H9 (cell line): ENCODE data around the gene NUDT22. TPM values are rescaled to one million over a fixed set of nuclear protein-coding genes. Genes with fewer than 3 reads are reported as not detected.

ENCODE experiments used
- DNase-seq: peaks from one replicate; pipeline ENCODE4 v3.0.0-alpha.2; 2017
- H2AFZ ChIP-seq: one replicate; pipeline ENCODE4 v1.6.1; 2013; ENCODE audit warnings: mild to moderate bottlenecking, low read length, control low read depth, moderate library complexity
- H2AK5ac ChIP-seq: 2 replicates; pipeline ENCODE4 v1.6.1; 2013; ENCODE audit warnings: low read length, control low read depth, mixed read lengths; ENCODE audit not compliant: insufficient read length
- H2BK120ac ChIP-seq: one replicate; pipeline ENCODE4 v1.6.1; 2013; ENCODE audit warnings: low read depth, mild to moderate bottlenecking, low read length, control low read depth, inconsistent platforms; ENCODE audit not compliant: poor library complexity, severe bottlenecking
- H2BK12ac ChIP-seq: 2 replicates; pipeline ENCODE4 v1.6.1; 2013; ENCODE audit warnings: low read length, control low read depth, mixed read lengths, low read depth; ENCODE audit not compliant: insufficient read length
- H2BK15ac ChIP-seq: 2 replicates; pipeline ENCODE4 v1.6.1; 2013; ENCODE audit warnings: low read depth, low read length, control low read depth
- H2BK20ac ChIP-seq: one replicate; pipeline ENCODE4 v1.6.1; 2013; ENCODE audit warnings: low read depth, mild to moderate bottlenecking, low read length, control low read depth, inconsistent platforms; ENCODE audit not compliant: poor library complexity, severe bottlenecking
- H2BK5ac ChIP-seq: 2 replicates; pipeline ENCODE4 v1.6.1; 2013; ENCODE audit warnings: low read length, control low read depth, mixed read lengths; ENCODE audit not compliant: insufficient read length
- H3K14ac ChIP-seq: 2 replicates; pipeline ENCODE4 v1.6.1; 2013; ENCODE audit warnings: low read length, control low read depth; ENCODE audit not compliant: insufficient read depth
- H3K18ac ChIP-seq: 2 replicates; pipeline ENCODE4 v1.6.1; 2013; ENCODE audit warnings: low read depth, mild to moderate bottlenecking, mixed read lengths, low read length, control low read depth; ENCODE audit not compliant: insufficient read length
- H3K23ac ChIP-seq: 2 replicates; pipeline ENCODE4 v1.6.1; 2013; ENCODE audit warnings: low read length, control low read depth, mixed read lengths, low read depth; ENCODE audit not compliant: insufficient read length
- H3K23me2 ChIP-seq: 2 replicates; pipeline ENCODE4 v1.6.1; 2013; ENCODE audit warnings: low read depth, mild to moderate bottlenecking, mixed read lengths, low read length, control low read depth; ENCODE audit not compliant: insufficient read length, poor library complexity, severe bottlenecking
- H3K27ac ChIP-seq: 2 replicates; pipeline ENCODE4 v1.5.1; 2013; ENCODE audit warnings: low read length, control low read depth, mixed read lengths, low read depth; ENCODE audit not compliant: insufficient read length
- H3K27me3 ChIP-seq: 2 replicates; pipeline ENCODE4 v1.6.1; 2013; ENCODE audit warnings: low read length, control low read depth, inconsistent platforms; ENCODE audit not compliant: insufficient read depth
- H3K4ac ChIP-seq: 2 replicates; pipeline ENCODE4 v1.6.1; 2013; ENCODE audit warnings: low read depth, mild to moderate bottlenecking, control low read depth, inconsistent platforms, low read length, moderate library complexity
- H3K4me1 ChIP-seq: 2 replicates; pipeline ENCODE4 v1.6.1; 2013; ENCODE audit warnings: low read length, control low read depth, inconsistent platforms; ENCODE audit not compliant: insufficient read depth
- H3K4me2 ChIP-seq: 2 replicates; pipeline ENCODE4 v1.6.1; 2013; ENCODE audit warnings: low read length, control low read depth, mixed read lengths; ENCODE audit not compliant: insufficient read length, insufficient read depth
- H3K56ac ChIP-seq: 2 replicates; pipeline ENCODE4 v1.6.1; 2013; ENCODE audit warnings: low read depth, mild to moderate bottlenecking, mixed read lengths, low read length, control low read depth; ENCODE audit not compliant: insufficient read length
- H3K79me1 ChIP-seq: 2 replicates; pipeline ENCODE4 v1.6.1; 2013; ENCODE audit warnings: low read depth, mild to moderate bottlenecking, moderate library complexity, low read length, control low read depth, inconsistent platforms; ENCODE audit not compliant: insufficient read depth, poor library complexity, severe bottlenecking
- H3K79me2 ChIP-seq: 2 replicates; pipeline ENCODE4 v1.6.1; 2013; ENCODE audit warnings: low read length, control low read depth, inconsistent platforms; ENCODE audit not compliant: insufficient read depth
- H3K9ac ChIP-seq: 2 replicates; pipeline ENCODE4 v1.6.1; 2013; ENCODE audit warnings: low read length, control low read depth, mixed read lengths; ENCODE audit not compliant: insufficient read length; ENCODE audit errors: extremely low read depth
- H3K9me3 ChIP-seq: one replicate; pipeline ENCODE4 v1.6.1; 2013; ENCODE audit warnings: low read depth, low read length, inconsistent platforms; ENCODE audit not compliant: control insufficient read depth
- H3T11ph ChIP-seq: one replicate; pipeline ENCODE4 v1.6.1; 2013; ENCODE audit warnings: mild to moderate bottlenecking, low read length, control low read depth, inconsistent platforms
- H4K20me1 ChIP-seq: one replicate; pipeline ENCODE4 v1.6.1; 2013; ENCODE audit not compliant: control insufficient read depth, insufficient read length, insufficient read depth
- H4K5ac ChIP-seq: 2 replicates; pipeline ENCODE4 v1.6.1; 2013; ENCODE audit warnings: low read depth, mild to moderate bottlenecking, mixed read lengths, low read length, control low read depth; ENCODE audit not compliant: insufficient read length
- H4K8ac ChIP-seq: replicated peaks from 2 replicates; pipeline ENCODE4 v1.6.1; 2013; ENCODE audit warnings: low read length, control low read depth, mixed read lengths, low read depth; ENCODE audit not compliant: insufficient read length
- H4K91ac ChIP-seq: 2 replicates; pipeline ENCODE4 v1.6.1; 2013; ENCODE audit warnings: low read depth, mild to moderate bottlenecking, moderate library complexity, mixed read lengths, low read length, control low read depth; ENCODE audit not compliant: insufficient read length
- H3K27ac Mint-ChIP-seq, 3 experiments: 2 replicates in 2 of 3; 3 replicates in 1 of 3; pipeline ENCODE4 v1.8.0; 2020 to 2021; ENCODE audit warnings: mixed read lengths in 3 of 3, mild to moderate bottlenecking in 1 of 3, moderate library complexity in 1 of 3
- H3K27me3 Mint-ChIP-seq: 2 replicates; pipeline ENCODE4 v1.8.0; 2021; ENCODE audit warnings: low read depth, mild to moderate bottlenecking, moderate library complexity, mixed read lengths
- H3K36me3 Mint-ChIP-seq, 3 experiments: 2 replicates in 2 of 3; 3 replicates in 1 of 3; pipeline ENCODE4 v1.8.0; 2020 to 2021; ENCODE audit warnings: low read depth in 3 of 3, mixed read lengths in 3 of 3; ENCODE audit not compliant: insufficient read depth in 1 of 3
- H3K4me1 Mint-ChIP-seq, 2 experiments: 2 replicates each; pipeline ENCODE4 v1.8.0; 2020; ENCODE audit warnings: mixed read lengths in 2 of 2
- H3K4me3 Mint-ChIP-seq, 2 experiments: 2 replicates in 1 of 2; 3 replicates in 1 of 2; pipeline ENCODE4 v1.8.0; 2020 to 2021; ENCODE audit warnings: mild to moderate bottlenecking in 2 of 2, mixed read lengths in 2 of 2, moderate library complexity in 1 of 2
- H3K9me3 Mint-ChIP-seq, 2 experiments: 2 replicates in 1 of 2; 3 replicates in 1 of 2; pipeline ENCODE4 v1.8.0; 2020; ENCODE audit warnings: mild to moderate bottlenecking in 2 of 2, mixed read lengths in 2 of 2, moderate library complexity in 1 of 2
- WGBS: extraction: QIAGEN DNeasy Blood & Tissue Kit; methylation state at CpG from one replicate; pipeline ENCODE4 v1.1.7; 2013; ENCODE audit warnings: missing lambda C conversion rate, low lambda C conversion rate, mixed read lengths; ENCODE audit not compliant: insufficient read length; ENCODE audit errors: extremely low coverage; 5-methylcytosine and 5-hydroxymethylcytosine counted together
- total RNA-seq: library from RNA; stranded (reverse); gene quantifications from 2 replicates; pipeline ENCODE4 v1.2.1, GENCODE V29; 2021
- TF ChIP-seq, protein P1 (sequence below): fragments of 200-600 bp; sonication (generic); conservative IDR thresholded peaks from 3 replicates; pipeline ENCODE4 v1.8.0; 2021; ENCODE audit warnings: antibody characterized with exemption, mild to moderate bottlenecking

Gene NUDT22
- total RNA-seq, 1 experiment from 2014 or later: 39.6 TPM

DNA sequence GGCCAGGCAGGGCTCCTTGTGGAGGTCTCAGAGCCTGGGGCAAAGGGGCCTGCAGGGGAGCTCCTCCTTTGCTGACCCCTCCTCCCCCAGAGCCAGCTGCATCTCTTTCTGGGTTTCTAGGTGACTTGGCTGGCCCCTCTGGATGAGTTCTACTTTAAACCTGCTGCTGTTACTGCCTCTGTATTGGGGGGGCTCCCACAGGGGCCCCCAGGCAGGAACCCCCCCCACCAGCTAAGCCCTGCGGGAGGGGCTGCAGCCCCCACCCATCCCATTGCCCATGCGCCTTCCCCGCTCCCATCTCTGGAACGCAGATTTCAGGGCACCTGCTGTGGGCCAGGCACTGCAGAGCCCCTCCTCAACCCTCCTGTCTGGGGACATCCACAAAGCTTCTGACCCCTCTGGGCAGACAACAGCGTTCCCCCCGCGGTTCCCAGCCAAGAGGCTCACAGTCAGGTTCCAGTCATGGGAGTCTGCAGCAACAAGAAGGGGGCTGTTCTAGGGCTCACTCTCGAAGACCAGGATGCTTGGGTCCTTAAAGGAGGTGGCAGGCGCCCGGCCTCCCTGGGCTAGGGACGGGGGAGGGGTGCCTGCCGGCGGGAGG lies 24.4 kb downstream of the NUDT22 start:
- H3K27me3 Mint-ChIP-seq: no peaks in the 10 kb centered on the region
- H3K9me3 Mint-ChIP-seq: no peaks in the 10 kb centered on the region; a peak in 1 of 5 replicates
- H3K27ac Mint-ChIP-seq: peak overlapping the region; percentile 88 to 97 (median 97); a peak in 6 of 7 replicates
- Histone ChIP-seq H3K23me2 (peaks cover 26% of the 10 kb centered on the region), H3K4ac (no peak overlapping the region), H3K4me2 (peak overlapping the region; percentile 67), H3K56ac (no peak overlapping the region), H2BK12ac (no peak overlapping the region), H2BK120ac (no peak overlapping the region), H4K8ac (no peak overlapping the region), H2BK15ac (no peak overlapping the region), H2BK5ac (no peak overlapping the region), H3K27ac (no peak overlapping the region), H2BK20ac (no peak overlapping the region), H3K9ac (no peak overlapping the region), H3K27me3 (no peaks in the 10 kb centered on the region), H4K91ac (no peak overlapping the region), H3K79me1 (peaks cover 3% of the 10 kb centered on the region), H3K18ac (no peak overlapping the region), H3K79me2 (peaks cover 7% of the 10 kb centered on the region; the same call in 1 of the 2 replicates), H4K5ac (no peak overlapping the region), H3T11ph (no peak overlapping the region), H2AK5ac (no peak overlapping the region), H3K4me1 (peaks cover 9% of the 10 kb centered on the region; the same call in 1 of the 2 replicates), H2AFZ (no peak overlapping the region), H4K20me1 (no peaks in the 10 kb centered on the region), H3K14ac (no peak overlapping the region; the same call in 1 of the 2 replicates), H3K9me3 (no peaks in the 10 kb centered on the region), H3K23ac (no peak overlapping the region)
- no peak for DNase-seq
- WGBS: no CpG with 5 or more reads among the region's 13 CpGs
- peaks cover 8 to 21% (median 15%) of the 10 kb centered on the region in 3 experiments; a peak in 6 of 7 replicates for H3K36me3 Mint-ChIP-seq
- H3K4me1 Mint-ChIP-seq: peaks cover 34 to 44% of the 10 kb centered on the region in 2 experiments
- H3K4me3 Mint-ChIP-seq: peak overlapping the region; percentile 76 to 93
- TF ChIP-seq, protein P1, sequence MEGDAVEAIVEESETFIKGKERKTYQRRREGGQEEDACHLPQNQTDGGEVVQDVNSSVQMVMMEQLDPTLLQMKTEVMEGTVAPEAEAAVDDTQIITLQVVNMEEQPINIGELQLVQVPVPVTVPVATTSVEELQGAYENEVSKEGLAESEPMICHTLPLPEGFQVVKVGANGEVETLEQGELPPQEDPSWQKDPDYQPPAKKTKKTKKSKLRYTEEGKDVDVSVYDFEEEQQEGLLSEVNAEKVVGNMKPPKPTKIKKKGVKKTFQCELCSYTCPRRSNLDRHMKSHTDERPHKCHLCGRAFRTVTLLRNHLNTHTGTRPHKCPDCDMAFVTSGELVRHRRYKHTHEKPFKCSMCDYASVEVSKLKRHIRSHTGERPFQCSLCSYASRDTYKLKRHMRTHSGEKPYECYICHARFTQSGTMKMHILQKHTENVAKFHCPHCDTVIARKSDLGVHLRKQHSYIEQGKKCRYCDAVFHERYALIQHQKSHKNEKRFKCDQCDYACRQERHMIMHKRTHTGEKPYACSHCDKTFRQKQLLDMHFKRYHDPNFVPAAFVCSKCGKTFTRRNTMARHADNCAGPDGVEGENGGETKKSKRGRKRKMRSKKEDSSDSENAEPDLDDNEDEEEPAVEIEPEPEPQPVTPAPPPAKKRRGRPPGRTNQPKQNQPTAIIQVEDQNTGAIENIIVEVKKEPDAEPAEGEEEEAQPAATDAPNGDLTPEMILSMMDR: no peak
